HG02840 (cell line): ENCODE results near the gene MVP.

Experiments
- ATAC-seq: cut with Tn5 transposase; IDR thresholded peaks from one replicate; pipeline ENCODE4 v1.9.1; 2021; ENCODE audit warnings: mild to moderate bottlenecking, moderate library complexity, moderate number of reproducible peaks; ENCODE audit not compliant: unreplicated experiment, low FRiP score

Gene MVP

GRCh38 chr16:29840240-29840639, 20.0 kb downstream of the MVP start:
- ATAC-seq = no peak

GRCh38 chr16:29841631-29842030, 21.4 kb downstream of the MVP start:
- ATAC-seq = no peak

- no peak for ATAC-seq
Measured at GRCh38 chr16:29842732-29843346, 22.6 kb downstream of the MVP start.

GRCh38 chr16:29843931-29844330, 23.7 kb downstream of the MVP start:
- no peak for ATAC-seq

GRCh38 chr16:29844575-29845331, 24.5 kb downstream of the MVP start:
- ATAC-seq = no peak

GRCh38 chr16:29845656-29846055, 25.4 kb downstream of the MVP start:
- no peak for ATAC-seq

- no peak for ATAC-seq
Measured at GRCh38 chr16:29848420-29849297, 28.4 kb downstream of the MVP start.

- no peak for ATAC-seq
Measured at GRCh38 chr16:29849505-29849904, 29.2 kb downstream of the MVP start.

- ATAC-seq = no peak
Measured at GRCh38 chr16:29850998-29851397, 30.7 kb downstream of the MVP start.

- no peak for ATAC-seq
Measured at GRCh38 chr16:29852654-29853053, 32.4 kb downstream of the MVP start.

- ATAC-seq = no peak
Measured at GRCh38 chr16:29854520-29855100, 34.3 kb downstream of the MVP start.

- ATAC-seq = no peak
Measured at GRCh38 chr16:29857133-29857760, 37.0 kb downstream of the MVP start.

- ATAC-seq = no peak
Measured at GRCh38 chr16:29858149-29858849, 38.0 kb downstream of the MVP start.

- ATAC-seq = no peak
Measured at GRCh38 chr16:29858974-29859373, 38.7 kb downstream of the MVP start.

- no peak for ATAC-seq
Measured at GRCh38 chr16:29860218-29860617, 40.0 kb downstream of the MVP start.

- no peak for ATAC-seq
Measured at GRCh38 chr16:29862383-29862883, 42.2 kb downstream of the MVP start.

- ATAC-seq = peak; percentile 92
Measured at GRCh38 chr16:29862884-29863668, 42.8 kb downstream of the MVP start, which contains the start of gene CDIPT. Gene CDIPT, minus strand, starts transcription at chr16:29863226. Its CDS starts 369 bp downstream, at chr16:29862857.

GRCh38 chr16:29863669-29863984, 43.4 kb downstream of the MVP start:
- ATAC-seq = no peak

- ATAC-seq = no peak
Measured at GRCh38 chr16:29864205-29864604, 43.9 kb downstream of the MVP start.
